ENCODE data around the gene POP4.

POP4 gene

GRCh38 chr19:29618434-29618833, 12.4 kb downstream of the POP4 start:
- no peak for DNase-seq
- CTCF ChIA-PET = interaction anchor here (1.0 to 4.8 kb wide), 4 partner anchors 8 to 92 kb away, joined by 3 to 44 read pairs (median 5); no protein-coding TSS in a partner anchor
- WGBS (ENCODE audit: insufficient coverage) = 81% methylated on average over 4 of the region's 7 CpGs
- H3K4me1 ChIP-seq (ENCODE audit: control extremely low read depth in 1 of 4, control insufficient read depth in 4 of 4, insufficient read depth in 4 of 4, low read length in 3 of 4) = peaks cover 0 to 38% (median 21%) of the 10 kb centered on the region in 4 experiments
- no peaks in the 10 kb centered on the region for H3K27me3 ChIP-seq (replicated peaks in 2 of 5; ENCODE audit: control insufficient read depth in 4 of 5, insufficient read depth in 5 of 5, low read length in 4 of 5)
- POLR2A ChIA-PET = interaction anchor here (0.6 kb wide), 1 partner anchor 12 kb away, joined by 3 read pairs; the partner anchor contains the start of gene POP4
- no peaks in the 10 kb centered on the region for H3K9me3 ChIP-seq (ENCODE audit: control extremely low read depth in 1 of 5, control insufficient read depth in 4 of 5, insufficient read depth in 2 of 5, low read depth in 1 of 5, low read length in 4 of 5)
- no peak overlapping the region for H3K4me3 ChIP-seq (ENCODE audit: control insufficient read depth in 1 of 7, extremely low read depth in 1 of 7, insufficient read depth in 4 of 7, low read depth in 2 of 7, low read length in 6 of 7)
- H3K36me3 ChIP-seq (ENCODE audit: control insufficient read depth in 4 of 4, insufficient read depth in 4 of 4, low read length in 3 of 4) = peaks cover 4 to 33% (median 22%) of the 10 kb centered on the region in 4 experiments
- no peak overlapping the region for H3K27ac ChIP-seq (ENCODE audit: insufficient read depth in 1 of 2, low read depth in 1 of 2, low read length in 2 of 2, poor library complexity in 1 of 2, severe bottlenecking in 2 of 2)

DNA sequence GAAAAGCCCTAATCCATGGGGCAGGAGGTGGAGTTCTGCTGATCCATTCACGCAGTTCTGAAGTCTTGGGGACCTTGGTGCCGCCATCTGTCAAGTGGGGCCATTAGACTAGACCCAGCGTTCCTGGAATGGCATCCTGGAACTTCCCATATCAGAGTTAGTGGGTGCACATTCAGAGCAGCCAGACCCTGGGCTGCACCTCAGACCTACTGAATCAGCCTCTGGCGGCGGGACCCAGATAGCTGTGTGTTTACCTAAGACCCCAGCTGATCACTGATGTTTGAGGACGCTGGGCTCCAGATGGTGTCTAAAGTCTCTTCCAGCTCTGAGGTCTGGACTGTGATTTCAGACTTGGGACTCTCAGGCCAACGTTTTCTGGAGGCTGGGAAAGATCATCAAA, 12.8 kb downstream of the POP4 start:
- no peaks in the 10 kb centered on the region for H3K27me3 ChIP-seq (replicated peaks in 2 of 5; ENCODE audit: control insufficient read depth in 4 of 5, insufficient read depth in 5 of 5, low read length in 4 of 5)
- H3K36me3 ChIP-seq (ENCODE audit: control insufficient read depth in 4 of 4, insufficient read depth in 4 of 4, low read length in 3 of 4) = peaks cover 1 to 29% (median 19%) of the 10 kb centered on the region in 4 experiments
- DNase-seq = no peak
- H3K4me1 ChIP-seq (ENCODE audit: control extremely low read depth in 1 of 4, control insufficient read depth in 4 of 4, insufficient read depth in 4 of 4, low read length in 3 of 4) = peaks cover 0 to 42% (median 21%) of the 10 kb centered on the region in 4 experiments
- 95% methylated on average over 7 of the region's 7 CpGs for WGBS (ENCODE audit: insufficient coverage)
- H3K9me3 ChIP-seq (ENCODE audit: control extremely low read depth in 1 of 5, control insufficient read depth in 4 of 5, insufficient read depth in 2 of 5, low read depth in 1 of 5, low read length in 4 of 5) = no peaks in the 10 kb centered on the region
- CTCF ChIA-PET = interaction anchor here (1.0 to 4.8 kb wide), 5 partner anchors 9 to 91 kb away, joined by 3 to 44 read pairs (median 5); no protein-coding TSS in a partner anchor
- no peak overlapping the region for H3K4me3 ChIP-seq (ENCODE audit: control insufficient read depth in 1 of 7, extremely low read depth in 1 of 7, insufficient read depth in 4 of 7, low read depth in 2 of 7, low read length in 6 of 7)
- H3K27ac ChIP-seq (ENCODE audit: insufficient read depth in 1 of 2, low read depth in 1 of 2, low read length in 2 of 2, poor library complexity in 1 of 2, severe bottlenecking in 2 of 2) = no peak overlapping the region
- POLR2A ChIA-PET = interaction anchor here (0.6 kb wide), 1 partner anchor 13 kb away, joined by 3 read pairs; the partner anchor contains the start of gene POP4

GRCh38 chr19:29620931-29621351, 14.9 kb downstream of the POP4 start:
- 23% methylated on average over 11 of the region's 15 CpGs for WGBS (ENCODE audit: insufficient coverage)
- POLR2A ChIA-PET = interaction anchor here (0.6 to 0.9 kb wide), 2 partner anchors 8 to 25 kb away, joined by 4 to 7 read pairs; no protein-coding TSS in a partner anchor
- CTCF ChIA-PET = interaction anchor here (0.6 to 4.8 kb wide), 7 partner anchors 11 to 739 kb away, joined by 3 to 44 read pairs (median 4); no protein-coding TSS in a partner anchor

DNA sequence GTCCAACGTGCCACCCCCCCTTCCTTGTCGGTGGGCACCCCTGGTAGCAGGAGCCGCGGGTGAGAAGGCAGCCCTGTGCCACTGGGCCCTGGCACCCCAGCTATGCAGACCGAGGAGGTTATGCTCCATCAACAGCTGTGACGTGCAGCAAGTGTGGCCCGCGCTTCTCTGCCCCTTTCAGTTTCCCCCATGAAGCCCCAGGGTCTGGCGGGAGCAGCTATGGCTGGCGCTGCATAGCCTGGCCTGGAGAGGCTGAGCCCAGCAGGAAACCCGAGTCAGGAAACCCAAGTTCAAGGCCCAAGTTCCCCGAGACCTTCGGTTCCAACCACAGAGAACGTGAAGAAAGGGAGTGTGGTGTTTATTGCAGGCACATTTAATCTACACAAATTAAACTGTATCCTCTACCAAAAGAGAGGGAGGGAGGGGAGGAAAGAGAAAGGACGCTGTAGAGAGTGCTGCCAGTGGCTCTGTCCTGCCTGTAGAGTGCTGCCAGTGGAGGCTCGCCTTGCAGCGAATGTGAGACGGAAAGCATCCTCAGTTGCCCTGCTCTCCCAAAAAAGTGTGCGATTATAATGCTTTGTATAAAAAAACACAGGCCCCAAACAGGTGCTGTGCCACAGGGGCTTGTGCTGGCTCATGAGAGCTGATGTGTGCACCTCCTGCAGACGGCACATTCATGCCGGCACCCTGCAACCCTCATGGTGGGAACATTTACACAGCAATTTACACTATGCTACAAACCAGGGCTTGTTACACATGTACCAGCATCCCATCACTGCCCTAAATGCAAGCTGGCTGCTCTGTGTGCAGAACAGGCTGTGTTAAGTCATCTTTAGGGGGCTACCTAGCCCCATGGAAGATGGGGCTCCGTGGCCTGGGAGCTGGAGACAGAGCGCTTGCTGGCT, 16.3 kb downstream of the POP4 start:
- POLR2A ChIA-PET = interaction anchor here (0.9 kb wide), 1 partner anchor 24 kb away, joined by 7 read pairs; no protein-coding TSS in a partner anchor
- WGBS (ENCODE audit: insufficient coverage) = 70% methylated on average over 11 of the region's 23 CpGs
- H3K4me1 ChIP-seq (ENCODE audit: control extremely low read depth in 1 of 4, control insufficient read depth in 4 of 4, insufficient read depth in 4 of 4, low read length in 3 of 4) = peaks cover 0 to 42% (median 21%) of the 10 kb centered on the region in 4 experiments
- CTCF ChIA-PET = interaction anchor here (0.8 to 4.8 kb wide), 5 partner anchors 10 to 94 kb away, joined by 3 to 44 read pairs (median 5); no protein-coding TSS in a partner anchor
- H3K4me3 ChIP-seq (ENCODE audit: control insufficient read depth in 1 of 7, extremely low read depth in 1 of 7, insufficient read depth in 4 of 7, low read depth in 2 of 7, low read length in 6 of 7) = peak overlapping the region in 4 of 7 experiments; percentile 6 to 53 (median 26)
- H3K27ac ChIP-seq (ENCODE audit: insufficient read depth in 1 of 2, low read depth in 1 of 2, low read length in 2 of 2, poor library complexity in 1 of 2, severe bottlenecking in 2 of 2) = no peak overlapping the region
- no peaks in the 10 kb centered on the region for H3K36me3 ChIP-seq (ENCODE audit: control insufficient read depth in 4 of 4, insufficient read depth in 4 of 4, low read length in 3 of 4)
- H3K9me3 ChIP-seq (ENCODE audit: control extremely low read depth in 1 of 5, control insufficient read depth in 4 of 5, insufficient read depth in 2 of 5, low read depth in 1 of 5, low read length in 4 of 5) = no peaks in the 10 kb centered on the region
- no peaks in the 10 kb centered on the region for H3K27me3 ChIP-seq (replicated peaks in 2 of 5; ENCODE audit: control insufficient read depth in 4 of 5, insufficient read depth in 5 of 5, low read length in 4 of 5)
- peak; percentile 62 to 86 (median 72) for DNase-seq

More at GRCh38 chr19:29620931-29621351, 14.9 kb downstream of the POP4 start:
- H3K27ac ChIP-seq (ENCODE audit: insufficient read depth in 1 of 2, low read depth in 1 of 2, low read length in 2 of 2, poor library complexity in 1 of 2, severe bottlenecking in 2 of 2) = no peak overlapping the region
- H3K27me3 ChIP-seq (replicated peaks in 2 of 5; ENCODE audit: control insufficient read depth in 4 of 5, insufficient read depth in 5 of 5, low read length in 4 of 5) = no peaks in the 10 kb centered on the region
- H3K36me3 ChIP-seq (ENCODE audit: control insufficient read depth in 4 of 4, insufficient read depth in 4 of 4, low read length in 3 of 4) = peaks cover 0 to 9% (median 3%) of the 10 kb centered on the region in 4 experiments
- H3K9me3 ChIP-seq (ENCODE audit: control extremely low read depth in 1 of 5, control insufficient read depth in 4 of 5, insufficient read depth in 2 of 5, low read depth in 1 of 5, low read length in 4 of 5) = no peaks in the 10 kb centered on the region
- H3K4me1 ChIP-seq (ENCODE audit: control extremely low read depth in 1 of 4, control insufficient read depth in 4 of 4, insufficient read depth in 4 of 4, low read length in 3 of 4) = peaks cover 0 to 42% (median 21%) of the 10 kb centered on the region in 4 experiments
- DNase-seq = peak in 2 of 3 donors; percentile 66 to 72
- H3K4me3 ChIP-seq (ENCODE audit: control insufficient read depth in 1 of 7, extremely low read depth in 1 of 7, insufficient read depth in 4 of 7, low read depth in 2 of 7, low read length in 6 of 7) = no peak overlapping the region

DNA sequence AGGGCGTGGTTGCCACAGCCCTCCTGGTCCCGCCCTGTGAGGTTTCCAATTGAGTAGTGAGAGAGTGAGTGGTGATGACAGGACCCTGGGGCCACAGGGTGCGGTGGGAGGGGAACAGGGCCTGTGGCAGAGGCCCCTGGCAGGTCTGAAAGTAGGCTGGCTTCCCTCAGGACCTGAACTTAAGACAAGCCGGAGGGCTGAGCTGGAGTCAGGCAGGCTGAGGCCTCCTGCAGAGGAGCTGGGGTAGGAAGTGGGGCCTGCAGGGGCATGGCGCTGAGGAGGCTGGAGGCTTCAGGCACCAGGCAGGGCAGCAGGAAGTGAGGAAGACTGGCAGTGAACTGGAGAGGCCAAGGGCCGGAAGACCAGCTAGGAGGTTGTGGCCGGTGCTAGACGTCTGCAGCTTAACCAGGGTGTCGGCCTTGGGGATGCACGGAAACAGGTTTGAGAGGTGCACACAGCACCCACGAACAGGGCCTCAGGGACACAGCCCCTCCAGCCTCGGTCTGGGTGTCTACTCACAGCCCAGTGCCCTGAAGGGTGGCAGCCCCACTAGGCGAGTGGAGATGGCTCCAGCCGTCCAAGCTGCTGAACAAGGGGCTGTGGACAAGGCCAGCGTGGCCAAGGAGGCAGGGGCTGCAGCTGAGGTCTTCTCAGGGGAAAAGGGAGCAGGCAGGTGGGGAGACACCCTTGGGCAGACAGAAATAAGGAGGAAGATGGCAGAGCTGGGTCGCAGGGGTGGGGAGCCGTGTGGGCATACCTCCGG, 17.8 kb downstream of the POP4 start:
- Histone ChIP-seq H3K4me3 (ENCODE audit: control insufficient read depth in 1 of 7, extremely low read depth in 1 of 7, insufficient read depth in 4 of 7, low read depth in 2 of 7, low read length in 6 of 7) (no peak overlapping the region), H3K27me3 (replicated peaks in 2 of 5; ENCODE audit: control insufficient read depth in 4 of 5, insufficient read depth in 5 of 5, low read length in 4 of 5) (no peaks in the 10 kb centered on the region), H3K4me1 (ENCODE audit: control extremely low read depth in 1 of 4, control insufficient read depth in 4 of 4, insufficient read depth in 4 of 4, low read length in 3 of 4) (peaks cover 0 to 36% (median 21%) of the 10 kb centered on the region in 4 experiments), H3K36me3 (ENCODE audit: control insufficient read depth in 4 of 4, insufficient read depth in 4 of 4, low read length in 3 of 4) (no peaks in the 10 kb centered on the region), H3K27ac (ENCODE audit: insufficient read depth in 1 of 2, low read depth in 1 of 2, low read length in 2 of 2, poor library complexity in 1 of 2, severe bottlenecking in 2 of 2) (no peak overlapping the region), H3K9me3 (ENCODE audit: control extremely low read depth in 1 of 5, control insufficient read depth in 4 of 5, insufficient read depth in 2 of 5, low read depth in 1 of 5, low read length in 4 of 5) (no peaks in the 10 kb centered on the region)
- CTCF ChIA-PET = interaction anchor here (0.8 to 2.0 kb wide), 5 partner anchors 8 to 92 kb away, joined by 3 to 13 read pairs (median 3); no protein-coding TSS in a partner anchor
- POLR2A ChIA-PET = no interaction called here
- DNase-seq = no peak
- 85% methylated on average over 13 of the region's 18 CpGs for WGBS (ENCODE audit: insufficient coverage)

- no peak for DNase-seq
- POLR2A ChIA-PET = no interaction called here
- WGBS (ENCODE audit: insufficient coverage) = 100% methylated on average over 6 of the region's 6 CpGs
Observed at GRCh38 chr19:29624489-29625185, 18.6 kb downstream of the POP4 start.

More at GRCh38 chr19:29624489-29625185, 18.6 kb downstream of the POP4 start:
- H3K9me3 ChIP-seq (ENCODE audit: control extremely low read depth in 1 of 5, control insufficient read depth in 4 of 5, insufficient read depth in 2 of 5, low read depth in 1 of 5, low read length in 4 of 5) = no peaks in the 10 kb centered on the region
- H3K4me1 ChIP-seq (ENCODE audit: control extremely low read depth in 1 of 4, control insufficient read depth in 4 of 4, insufficient read depth in 4 of 4, low read length in 3 of 4) = peaks cover 0 to 36% (median 21%) of the 10 kb centered on the region in 4 experiments
- no peaks in the 10 kb centered on the region for H3K36me3 ChIP-seq (ENCODE audit: control insufficient read depth in 4 of 4, insufficient read depth in 4 of 4, low read length in 3 of 4)
- CTCF ChIA-PET = interaction anchor here (0.8 to 2.0 kb wide), 4 partner anchors 14 to 92 kb away, joined by 3 to 13 read pairs (median 4); no protein-coding TSS in a partner anchor
- no peak overlapping the region for H3K27ac ChIP-seq (ENCODE audit: insufficient read depth in 1 of 2, low read depth in 1 of 2, low read length in 2 of 2, poor library complexity in 1 of 2, severe bottlenecking in 2 of 2)
- no peak overlapping the region for H3K4me3 ChIP-seq (ENCODE audit: control insufficient read depth in 1 of 7, extremely low read depth in 1 of 7, insufficient read depth in 4 of 7, low read depth in 2 of 7, low read length in 6 of 7)
- no peaks in the 10 kb centered on the region for H3K27me3 ChIP-seq (replicated peaks in 2 of 5; ENCODE audit: control insufficient read depth in 4 of 5, insufficient read depth in 5 of 5, low read length in 4 of 5)

All from common myeloid progenitor, CD34-positive (primary cell).